GM18861 (cell line): Measurements from ENCODE around the gene TAS1R2.

ENCODE experiments used
- ATAC-seq: cut with Tn5 transposase; IDR thresholded peaks from one replicate; pipeline ENCODE4 v1.9.1; 2021; ENCODE audit not compliant: unreplicated experiment

The TAS1R2 gene

DNA sequence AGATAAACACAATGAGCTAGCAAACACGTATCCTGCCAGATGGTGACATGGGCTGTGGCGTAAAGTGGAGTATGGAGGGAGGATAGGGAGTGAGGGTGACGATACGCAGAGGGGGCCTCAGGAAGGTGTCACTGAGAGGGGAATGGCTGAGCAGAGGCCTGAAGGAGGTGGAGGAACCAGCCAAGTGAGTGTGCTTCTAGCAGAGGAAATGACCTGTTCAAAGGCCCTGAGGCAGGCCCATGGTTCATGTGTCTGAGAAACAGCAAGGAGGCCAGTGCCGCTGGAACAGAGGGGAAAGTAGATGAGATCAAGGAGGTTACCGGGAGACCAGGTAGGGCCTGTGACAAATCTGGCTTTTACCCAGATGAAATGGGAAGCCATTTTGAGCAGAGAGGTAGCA lies 36.0 kb downstream of the TAS1R2 start:
- no peak for ATAC-seq

DNA sequence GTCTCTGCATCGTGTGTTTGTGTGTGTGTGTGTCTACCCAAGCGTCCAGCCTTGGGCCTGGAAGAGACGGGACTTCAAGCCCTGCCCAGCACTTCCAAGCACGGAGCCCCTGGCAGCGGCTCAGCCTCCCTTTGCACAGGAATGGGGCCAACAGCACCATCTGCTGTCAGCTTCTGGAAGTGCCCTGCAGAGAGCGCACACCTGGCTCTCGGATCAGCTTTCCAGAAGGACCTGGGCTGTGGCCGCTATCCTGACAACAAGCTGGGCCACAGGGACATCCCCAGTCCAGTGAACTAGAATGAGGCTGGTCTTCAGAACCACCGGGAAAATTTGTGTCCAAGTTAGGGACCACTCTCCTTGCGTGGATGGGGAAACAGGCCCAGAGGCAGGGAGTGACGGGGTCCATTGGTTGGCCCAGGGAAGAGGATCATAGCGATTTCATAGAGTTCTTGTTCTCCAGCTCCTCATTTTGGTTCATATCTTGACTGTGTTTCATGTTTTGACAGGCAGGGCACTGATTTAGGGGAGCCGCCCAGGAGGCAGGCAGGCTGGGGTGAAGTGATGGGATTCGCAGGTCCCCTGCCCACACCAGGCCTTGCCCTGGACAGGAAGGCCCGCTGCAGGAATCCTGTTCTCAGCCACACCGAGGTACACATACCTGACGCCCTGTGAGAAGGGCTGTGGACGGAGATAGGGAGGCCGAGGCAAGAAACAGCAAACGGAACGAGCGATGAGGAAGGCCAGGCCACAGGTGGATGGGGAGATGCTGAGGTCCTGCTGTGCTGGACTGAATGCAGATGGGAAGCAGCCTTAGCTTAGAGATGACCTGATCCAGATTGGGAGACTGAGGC lies 38.4 kb downstream of the TAS1R2 start:
- no peak for ATAC-seq

DNA sequence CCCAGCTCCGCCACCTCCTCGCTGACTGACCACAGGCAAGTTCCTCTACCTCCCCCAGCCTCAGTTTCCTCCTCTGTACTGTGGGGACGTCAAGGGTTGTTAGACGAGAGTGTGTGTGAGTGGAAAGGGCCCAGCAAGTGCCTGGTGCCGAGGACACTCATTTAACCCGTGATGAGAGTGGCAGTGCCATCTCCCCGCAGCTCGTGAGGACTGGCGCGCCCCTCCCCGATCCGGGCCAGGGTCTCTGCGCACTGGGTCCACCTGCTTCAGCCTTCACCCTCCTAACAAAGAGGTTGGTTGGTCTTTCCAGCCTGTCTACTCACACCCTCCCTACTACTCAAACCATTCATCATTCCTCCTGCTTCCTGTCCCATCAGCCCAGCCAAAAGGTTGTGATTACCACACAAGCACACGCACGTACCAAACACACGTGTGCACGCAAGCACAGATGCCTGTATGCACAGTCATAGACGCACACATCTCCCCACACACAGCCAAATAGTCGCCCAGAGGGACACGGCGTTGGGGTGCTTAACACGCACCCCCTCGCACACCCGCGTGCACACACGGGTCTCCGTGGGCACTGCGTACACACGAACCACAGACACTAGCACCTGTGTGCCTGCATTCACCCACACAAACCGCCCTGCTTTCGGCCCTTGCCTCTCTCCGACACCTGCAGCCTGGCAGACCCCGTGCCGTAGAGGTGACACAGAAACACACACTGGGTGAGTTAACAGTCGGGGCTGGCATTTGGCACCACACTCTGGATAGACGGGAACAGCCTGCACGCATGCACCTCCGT lies 39.3 kb downstream of the TAS1R2 start:
- ATAC-seq = no peak

DNA sequence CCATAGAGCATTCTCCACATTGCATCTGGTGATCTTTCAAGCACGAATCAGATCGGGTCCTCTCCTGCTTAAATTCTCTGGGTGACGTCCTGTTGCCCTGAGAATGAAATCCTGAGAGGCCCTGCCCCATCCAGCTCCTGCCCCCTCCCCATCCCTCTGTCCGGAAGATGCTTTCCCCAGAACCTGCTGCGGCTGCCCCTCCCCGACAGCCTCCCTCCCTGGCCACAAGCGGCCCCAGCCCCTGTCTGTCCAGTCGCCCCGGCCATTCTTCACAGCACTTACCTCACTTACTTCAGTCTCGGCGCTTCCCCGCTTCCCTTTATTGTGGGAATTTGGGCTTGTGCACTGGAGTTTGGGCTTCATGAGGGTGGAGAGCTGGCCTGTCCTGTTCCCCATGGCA lies 40.3 kb downstream of the TAS1R2 start:
- ATAC-seq = no peak

DNA sequence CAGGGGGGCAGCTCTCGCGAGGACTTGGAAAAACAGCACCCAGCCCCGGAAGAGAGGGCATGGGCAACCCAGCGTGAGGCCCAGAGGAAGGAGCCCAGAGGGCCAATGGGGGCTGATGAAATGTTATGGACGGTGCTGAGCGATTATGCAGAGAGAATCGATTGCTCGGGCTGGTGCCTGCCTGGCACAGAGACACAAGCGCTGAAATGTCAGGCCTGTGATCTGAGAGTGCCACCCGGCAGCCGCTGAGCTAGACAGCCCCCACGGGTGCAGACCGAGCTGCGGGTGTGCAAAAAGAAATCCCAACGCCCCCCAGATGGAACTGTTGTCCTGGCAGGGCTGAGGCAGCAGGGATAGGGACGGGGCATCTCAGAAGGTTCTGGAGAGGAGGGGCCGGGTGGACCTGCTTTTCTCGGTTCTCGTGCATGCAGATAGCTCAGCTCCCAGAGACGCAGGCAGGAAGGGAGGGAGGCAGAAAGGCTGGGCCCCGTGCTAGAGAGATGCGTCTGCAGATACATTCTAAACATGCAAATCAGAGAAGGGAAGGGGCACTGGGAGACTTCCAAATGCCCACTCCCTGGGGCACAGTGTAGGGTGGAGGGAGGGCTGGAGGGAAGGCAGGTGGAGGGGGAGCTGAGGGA lies 41.5 kb downstream of the TAS1R2 start:
- ATAC-seq = no peak

DNA sequence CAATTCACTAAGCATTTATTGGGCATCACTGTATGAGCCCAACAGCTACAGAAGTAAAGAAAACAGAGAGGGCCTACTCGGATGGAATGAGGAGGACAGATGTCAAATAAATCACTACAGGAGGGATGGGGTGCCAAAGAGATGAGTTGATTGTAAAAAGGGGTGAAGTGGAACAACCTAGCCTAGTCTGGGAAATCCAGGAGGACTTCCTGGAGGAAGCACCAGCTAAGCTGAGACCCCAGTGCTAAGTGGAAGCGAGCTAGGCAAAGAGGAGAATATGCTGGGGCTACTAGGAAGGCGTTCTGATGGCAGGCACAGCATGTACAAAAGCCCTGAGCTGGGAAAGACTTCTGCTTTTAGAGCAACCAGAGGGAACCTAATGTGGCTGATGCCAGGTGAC lies 42.1 kb downstream of the TAS1R2 start:
- no peak for ATAC-seq

DNA sequence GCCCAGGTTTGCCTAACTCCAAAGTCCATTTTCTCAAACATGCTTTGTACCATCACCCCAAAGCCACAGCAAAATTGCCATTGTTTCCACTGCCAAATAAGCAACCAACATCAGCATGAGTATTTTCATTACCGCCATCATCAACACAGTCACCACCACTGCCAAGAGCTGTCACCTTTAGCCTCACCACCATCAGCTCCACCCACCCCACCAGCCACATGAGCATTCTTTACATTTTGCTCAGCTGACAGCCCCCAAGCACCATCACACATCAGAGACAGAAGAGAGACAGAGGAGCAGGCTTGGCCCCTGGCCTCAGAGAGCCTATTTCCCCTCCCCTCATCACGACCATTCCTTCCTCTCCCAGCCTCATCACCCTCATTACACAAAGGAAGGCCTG lies 42.7 kb downstream of the TAS1R2 start:
- no peak for ATAC-seq

DNA sequence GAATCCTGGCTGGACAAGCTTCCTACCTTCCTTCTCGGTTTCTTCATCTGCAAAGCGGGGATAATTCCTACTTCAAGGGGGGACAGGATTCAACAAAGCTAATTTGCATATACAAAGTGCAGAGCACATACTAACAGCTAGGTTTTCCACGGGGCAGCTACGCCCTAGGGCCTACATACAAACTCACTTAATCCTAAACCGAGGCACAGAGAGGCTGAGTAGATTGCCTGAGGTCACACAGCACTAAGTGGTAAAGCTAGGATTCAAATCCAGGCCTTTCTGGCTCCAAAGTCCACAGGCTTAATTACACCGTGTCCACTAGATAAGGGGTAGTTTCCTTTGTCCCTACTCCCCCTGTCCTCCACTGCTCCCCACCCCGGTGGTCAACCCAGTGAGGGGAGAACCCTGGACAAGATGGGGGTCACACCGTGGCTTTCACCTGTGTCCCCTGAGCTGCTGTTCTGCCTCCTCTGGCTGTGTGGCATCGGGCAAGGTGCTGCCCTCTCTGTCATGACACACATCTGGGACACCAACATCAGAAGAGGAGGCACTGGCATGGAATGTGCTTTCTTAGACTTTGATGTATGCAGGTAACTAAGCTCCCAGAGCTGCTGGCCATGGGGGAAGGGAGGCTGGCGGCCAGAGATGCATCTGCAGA lies 44.5 kb downstream of the TAS1R2 start:
- ATAC-seq = no peak

DNA sequence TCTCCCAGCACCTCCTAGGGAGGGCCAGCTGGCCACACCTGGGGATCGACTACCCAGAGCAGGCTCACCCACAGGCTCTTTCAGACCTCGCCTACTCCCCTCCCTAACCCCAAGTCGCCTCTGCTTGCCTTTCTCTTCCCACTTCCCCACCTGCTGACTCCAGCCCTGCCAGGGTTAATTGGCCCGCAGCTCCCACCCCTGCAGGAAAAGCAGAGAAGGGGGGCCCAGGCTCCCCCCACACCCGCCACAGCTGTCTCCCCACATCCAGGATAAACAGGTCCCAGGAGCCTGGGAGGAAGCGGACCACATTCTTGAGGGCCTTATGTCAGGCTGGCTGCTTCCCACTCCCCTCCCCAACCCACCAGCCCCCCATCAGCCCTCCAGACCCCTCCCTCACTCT lies 45.0 kb downstream of the TAS1R2 start:
- ATAC-seq = no peak

DNA sequence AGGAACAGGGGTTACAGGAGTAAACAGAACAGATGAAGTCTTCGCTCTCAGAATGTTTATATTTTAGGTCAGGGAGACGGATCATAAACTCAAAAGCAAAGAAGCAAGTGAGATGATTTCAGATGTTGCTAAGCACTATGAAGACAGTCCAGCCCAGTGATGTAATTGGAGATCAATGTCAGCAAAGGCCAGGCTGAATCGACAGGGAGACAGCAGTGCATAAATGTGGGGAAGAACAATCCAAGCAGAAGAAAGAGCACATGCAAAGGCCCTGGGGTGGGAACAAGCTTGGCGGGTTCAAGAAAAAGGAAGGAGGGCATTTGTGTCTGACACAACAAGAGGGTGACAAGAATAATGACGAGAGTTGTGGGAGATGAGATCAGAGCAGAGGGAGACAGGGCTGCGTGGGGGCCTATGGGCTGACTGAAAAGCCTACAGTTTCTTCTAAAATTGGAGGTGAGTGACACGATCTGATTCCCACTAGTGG lies 47.0 kb downstream of the TAS1R2 start:
- ATAC-seq = no peak

DNA sequence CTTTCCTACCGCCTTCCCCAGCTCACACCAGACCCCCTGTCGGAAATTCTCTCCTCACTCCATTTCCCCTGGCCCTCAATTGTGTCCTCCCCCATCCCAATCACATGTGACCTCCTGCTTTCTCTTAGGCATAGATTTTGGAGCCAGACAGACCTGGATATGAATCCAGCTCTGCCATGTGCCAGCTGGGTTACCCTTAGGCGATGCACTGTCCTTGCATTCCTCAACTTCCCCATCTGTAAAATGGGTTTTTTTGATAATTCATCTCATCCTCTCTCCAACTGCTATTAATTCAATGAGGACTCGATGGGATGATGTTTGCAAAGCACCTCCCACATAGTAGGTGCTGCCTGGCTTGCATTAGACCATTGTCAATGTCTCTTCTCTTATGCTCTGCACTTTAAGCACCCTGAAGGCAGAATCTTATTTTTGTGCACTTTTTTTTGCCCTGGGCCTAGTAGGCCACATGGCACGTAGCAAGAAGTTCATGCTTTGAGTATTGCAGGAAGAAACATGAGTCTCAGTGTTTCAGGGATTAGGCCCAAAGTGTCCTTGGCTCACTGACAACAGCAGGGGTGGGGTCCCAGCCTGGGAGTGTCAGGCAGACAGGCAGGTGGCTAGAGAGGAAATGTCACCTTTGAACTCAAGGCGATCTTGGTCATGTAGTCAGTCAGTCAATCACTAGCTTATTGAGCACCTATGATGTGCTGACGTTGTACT lies 47.6 kb downstream of the TAS1R2 start:
- no peak for ATAC-seq

DNA sequence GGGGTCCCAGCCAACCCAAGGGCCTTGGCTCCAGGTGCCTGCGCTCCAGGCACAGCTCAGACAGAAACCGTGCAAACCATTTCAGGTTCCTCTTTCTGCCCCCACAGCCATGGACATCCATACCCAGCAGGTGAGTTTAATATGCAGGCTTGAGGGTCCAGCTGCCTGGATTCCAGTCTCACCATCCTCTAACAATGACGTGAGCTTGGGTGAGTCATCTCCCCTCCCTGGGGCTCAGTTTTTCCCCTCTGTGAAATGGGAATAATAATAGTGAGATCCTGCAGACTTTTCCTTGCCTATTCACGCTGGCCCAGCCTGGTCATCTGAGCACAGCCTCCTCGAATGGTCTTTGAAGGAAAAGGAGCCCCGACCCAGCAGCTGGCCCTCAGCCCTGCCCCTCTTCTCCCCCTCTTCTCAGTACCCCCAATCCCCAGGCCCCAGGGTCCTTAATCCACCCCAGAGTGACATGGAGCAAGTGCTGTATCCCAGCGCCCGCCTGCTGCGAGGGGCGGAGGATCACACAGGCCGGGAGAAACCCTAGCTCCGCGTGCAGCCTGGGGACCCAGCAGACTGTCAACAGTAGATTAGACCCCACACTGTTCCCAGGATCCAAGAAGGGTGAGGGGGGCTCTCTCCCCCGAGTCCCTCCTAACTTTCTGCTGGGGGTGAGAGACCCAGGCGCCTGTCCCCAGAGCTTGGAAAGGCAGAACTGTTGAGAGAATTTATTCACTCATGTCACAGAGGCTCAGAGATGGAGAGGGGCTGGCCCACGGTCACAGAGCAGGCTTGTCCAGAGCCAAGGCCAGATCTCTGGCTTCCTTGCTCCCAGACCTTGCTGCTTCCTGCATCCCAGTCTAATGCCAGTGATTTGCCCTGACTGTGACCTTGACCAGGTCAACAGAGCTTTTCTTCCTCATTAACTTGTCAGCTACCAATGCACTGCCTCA lies 49.2 kb downstream of the TAS1R2 start:
- no peak for ATAC-seq

DNA sequence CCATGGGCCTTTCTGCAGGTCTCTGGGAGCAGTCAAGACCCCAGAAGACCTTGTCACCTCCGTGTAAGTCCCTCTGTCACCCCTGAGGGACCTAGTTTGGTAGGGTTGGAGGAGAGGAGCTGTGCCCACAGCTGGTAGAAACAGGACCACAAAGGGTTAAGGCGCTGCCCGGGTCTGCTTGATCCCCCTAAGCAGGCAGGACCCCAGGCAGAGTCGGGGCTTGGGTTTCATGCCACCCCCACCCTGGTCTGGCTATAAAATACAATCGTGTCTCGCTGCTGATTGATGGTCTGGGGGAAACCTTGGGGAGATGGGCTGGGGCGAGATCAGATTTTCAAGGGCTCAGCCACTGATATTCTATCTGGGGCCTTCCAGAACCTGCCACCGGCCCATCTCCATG lies 50.9 kb downstream of the TAS1R2 start:
- no peak for ATAC-seq

DNA sequence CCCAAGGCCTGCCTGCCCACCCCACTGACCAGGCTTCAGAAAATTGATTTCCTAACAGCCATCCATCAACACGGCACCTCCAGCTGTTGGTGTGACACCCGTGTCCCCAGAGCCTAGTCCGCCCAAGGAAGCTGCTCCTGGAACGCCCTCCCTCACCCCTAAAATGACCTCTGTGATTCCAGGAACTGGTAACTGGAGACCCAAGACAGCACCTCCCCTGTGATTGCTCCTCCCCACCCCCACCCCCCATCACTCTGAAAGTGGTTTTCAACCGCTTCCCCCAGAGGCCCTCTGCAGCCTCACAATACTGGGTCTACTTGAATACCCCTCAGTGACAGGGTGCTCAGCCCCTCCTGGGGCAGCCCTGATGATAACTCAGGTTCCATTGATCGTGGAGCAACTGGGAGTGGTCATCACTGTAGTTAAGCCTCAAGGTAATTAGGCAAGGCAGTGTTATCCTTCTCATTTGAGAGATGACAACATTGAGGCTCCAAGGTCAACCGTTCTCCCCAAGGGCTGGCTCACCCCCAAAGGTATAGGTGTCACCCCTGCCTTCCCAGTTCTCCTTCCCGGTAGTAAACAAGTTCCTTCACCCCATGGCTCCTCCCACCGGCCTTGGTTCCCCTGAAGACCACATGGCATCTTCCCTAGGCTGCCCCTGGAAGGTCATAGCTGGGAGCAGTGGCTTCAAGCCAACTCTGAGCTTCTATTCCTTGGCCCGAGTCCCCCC lies 52.0 kb downstream of the TAS1R2 start:
- no peak for ATAC-seq

DNA sequence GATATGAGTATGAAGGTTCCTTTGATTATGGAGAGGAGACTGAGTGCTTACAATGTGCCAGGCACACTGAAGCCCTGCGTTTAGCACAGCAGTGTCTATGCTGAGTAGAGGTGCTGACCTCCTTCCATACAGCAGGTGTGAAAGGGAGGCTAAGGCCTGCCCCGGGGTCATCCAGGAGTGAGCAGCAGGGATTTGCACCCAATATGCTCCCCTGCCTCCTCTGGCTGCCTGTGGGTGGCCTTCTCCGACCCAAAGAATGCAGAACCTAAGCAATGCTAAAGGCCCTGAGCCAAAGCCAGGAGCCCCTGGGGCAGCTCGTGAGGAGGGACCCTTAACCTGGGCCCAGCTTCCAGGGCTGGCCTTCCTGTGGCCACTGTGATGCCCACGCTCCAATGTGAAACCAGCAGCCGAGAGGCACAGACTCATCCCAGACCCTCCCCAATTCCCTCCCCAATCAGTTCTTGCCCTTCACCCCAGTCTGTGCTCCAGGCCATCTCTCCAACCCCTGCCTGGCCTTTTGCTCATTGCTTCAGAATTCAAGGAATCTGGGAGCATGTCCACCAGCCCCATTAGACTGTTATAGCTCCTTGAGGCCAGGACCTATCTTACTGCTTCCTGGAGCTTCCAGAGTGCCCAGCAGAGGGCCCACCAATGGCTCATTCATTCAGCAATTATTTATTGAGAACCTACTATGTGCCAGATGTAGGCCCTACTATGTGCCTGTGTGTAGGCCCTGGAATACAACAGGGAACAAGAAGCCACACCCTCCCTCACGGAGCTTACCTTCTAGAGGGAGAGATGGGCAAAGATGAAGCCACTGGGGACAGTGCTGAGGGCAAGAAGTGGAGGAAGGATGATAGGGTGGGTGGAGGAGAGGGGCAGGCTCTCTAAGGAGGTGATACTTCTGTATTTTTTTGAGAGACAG lies 53.3 kb downstream of the TAS1R2 start:
- no peak for ATAC-seq

DNA sequence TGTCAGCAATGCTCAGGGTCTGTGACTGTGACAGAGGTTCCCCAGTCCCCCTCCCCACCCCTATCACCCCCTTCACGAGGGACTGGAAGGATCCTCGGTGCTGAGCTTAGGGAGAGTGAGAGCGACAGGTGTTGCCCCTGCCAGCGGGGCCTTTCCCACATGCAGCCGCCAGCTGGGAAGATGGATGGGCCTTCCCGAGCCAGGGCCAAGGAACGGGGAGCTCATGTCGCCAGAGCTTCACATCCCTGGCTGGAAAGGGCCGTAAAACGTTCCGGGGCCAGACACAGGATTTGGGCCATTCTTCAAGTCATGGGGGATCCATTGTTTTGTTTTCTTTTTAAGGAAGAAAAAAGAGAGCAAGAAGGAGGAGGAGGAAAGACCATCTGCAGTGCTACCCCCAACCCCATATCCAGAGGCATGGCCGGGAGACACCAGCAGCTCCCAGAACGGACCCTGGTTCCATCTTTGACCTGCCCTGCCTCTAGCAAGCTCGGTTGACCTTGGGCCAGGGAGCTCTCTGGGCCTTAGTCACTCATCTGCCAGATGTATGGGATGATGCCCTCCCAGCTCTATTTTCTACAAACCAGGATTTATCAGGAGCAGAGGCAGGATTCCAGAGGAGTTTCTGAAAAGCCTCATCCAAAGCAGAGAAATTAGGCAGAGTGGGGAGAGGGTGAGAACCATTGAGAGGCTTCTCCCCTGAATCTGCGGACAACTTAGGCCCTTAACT lies 54.1 kb downstream of the TAS1R2 start:
- no peak for ATAC-seq

DNA sequence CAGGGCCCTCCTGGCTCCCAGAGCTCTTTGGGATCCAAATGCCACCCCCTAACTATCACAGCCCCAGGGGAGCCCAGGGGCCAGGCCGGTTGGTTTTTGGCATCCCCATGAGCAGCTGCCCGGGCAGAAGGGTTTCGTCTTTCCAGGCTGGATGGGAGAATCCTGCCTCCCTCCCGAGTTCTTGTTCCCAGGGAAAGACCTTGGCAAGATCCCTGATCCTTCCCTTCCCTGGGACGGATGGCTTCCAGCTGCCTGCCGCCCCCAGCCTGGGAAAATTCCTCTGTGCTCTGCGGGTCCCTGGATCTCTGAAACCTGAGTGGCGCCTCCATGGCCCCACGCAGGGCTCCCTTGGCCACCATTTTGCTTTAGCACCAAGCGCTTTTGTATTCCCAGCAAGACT lies 55.6 kb downstream of the TAS1R2 start:
- no peak for ATAC-seq
